Tibial nerve (tissue), 4 donors: Measurements from ENCODE around the gene TFF3. TPM values are rescaled to one million over a fixed set of nuclear protein-coding genes. Genes with fewer than 3 reads are reported as not detected.

Source experiments
- DNase-seq, 2 donors: peaks; one replicate each; pipeline ENCODE4 v3.0.0-alpha.2; 2019; ENCODE audit warnings: low spot score in 2 of 2
- H3K27ac ChIP-seq, 4 donors: fragments of 200-600 bp; sonication (generic) in 3 of 4; one replicate each; pipeline ENCODE4 v1.5.1; 2017 to 2019; ENCODE audit warnings: mild to moderate bottlenecking in 1 of 4
- H3K27me3 ChIP-seq, 2 donors: fragments of 200-600 bp; sonication (generic) in 1 of 2; one replicate each; pipeline versions ENCODE4 v1.5.1 to v1.6.0; 2017 to 2019
- H3K36me3 ChIP-seq, 3 donors: fragments of 200-600 bp; sonication (generic); one replicate each; pipeline ENCODE4 v1.5.1; 2018 to 2019
- H3K4me1 ChIP-seq, 4 donors: fragments of 200-600 bp; sonication (generic) in 3 of 4; one replicate each; pipeline ENCODE4 v1.5.1; 2017 to 2019
- H3K4me3 ChIP-seq, 4 donors: fragments of 200-600 bp; sonication (generic) in 3 of 4; one replicate each; pipeline ENCODE4 v1.5.1; 2017 to 2019; ENCODE audit warnings: mild to moderate bottlenecking in 1 of 4, moderate library complexity in 1 of 4
- H3K9me3 ChIP-seq, 4 donors: fragments of 200-600 bp; sonication (generic) in 3 of 4; one replicate each; pipeline ENCODE4 v1.5.1; 2017 to 2019
- EP300 ChIP-seq, 2 donors: sonication (generic); formaldehyde crosslinking; IDR thresholded peaks; one replicate each; pipeline ENCODE4 v1.6.1; 2017; ENCODE audit warnings: antibody characterized with exemption in 2 of 2, mild to moderate bottlenecking in 1 of 2
- POLR2A ChIP-seq, 2 donors: fragments of 450-650 bp; IDR thresholded peaks; one replicate each; pipeline ENCODE4 v1.6.1; 2017; ENCODE audit warnings: antibody characterized with exemption in 2 of 2, mild to moderate bottlenecking in 2 of 2, moderate library complexity in 2 of 2
- WGBS, 2 donors: methylation state at CpG; one replicate each; pipeline ENCODE4 v1.1.5; 2018; 5-methylcytosine and 5-hydroxymethylcytosine counted together
- total RNA-seq, 4 donors: library from RNA; depleted of rRNA; stranded (reverse); fragments of >200 nt; gene quantifications; one replicate each; pipeline ENCODE4 v1.1.0, GENCODE V29; 2016
- TF ChIP-seq, protein P1 (sequence below), 5 experiments: fragments of 200-600 bp in 3 of 5; fragments of 450-650 bp in 2 of 5; sonication (generic) in 3 of 5; IDR thresholded peaks; one replicate each; pipeline ENCODE4 v1.5.1; 2016 to 2019; ENCODE audit warnings: antibody characterized with exemption in 5 of 5, mild to moderate bottlenecking in 3 of 5, moderate library complexity in 2 of 5

TFF3 gene
- total RNA-seq, 4 donors from 2014 or later = 4.2 to 21.1 (median 13.4) TPM

GRCh38 chr21:42285569-42286245, 29.5 kb downstream of the TFF3 start:
- no peak for DNase-seq
- Histone ChIP-seq H3K27me3 (no peaks in the 10 kb centered on the region), H3K36me3 (peaks cover 0 to 67% (median 0%) of the 10 kb centered on the region in 3 donors), H3K9me3 (peaks cover 0 to 4% (median 0%) of the 10 kb centered on the region in 4 donors), H3K4me1 (no peaks in the 10 kb centered on the region), H3K27ac (no peak overlapping the region), H3K4me3 (no peak overlapping the region)
- no peak for TF ChIP-seq POLR2A (IDR thresholded peaks at IDR 0.05)
- no peak for TF ChIP-seq EP300 (IDR thresholded peaks at IDR 0.05)
- 81 to 83% methylated on average over 13 of the region's 13 CpGs for WGBS, 2 donors

DNA sequence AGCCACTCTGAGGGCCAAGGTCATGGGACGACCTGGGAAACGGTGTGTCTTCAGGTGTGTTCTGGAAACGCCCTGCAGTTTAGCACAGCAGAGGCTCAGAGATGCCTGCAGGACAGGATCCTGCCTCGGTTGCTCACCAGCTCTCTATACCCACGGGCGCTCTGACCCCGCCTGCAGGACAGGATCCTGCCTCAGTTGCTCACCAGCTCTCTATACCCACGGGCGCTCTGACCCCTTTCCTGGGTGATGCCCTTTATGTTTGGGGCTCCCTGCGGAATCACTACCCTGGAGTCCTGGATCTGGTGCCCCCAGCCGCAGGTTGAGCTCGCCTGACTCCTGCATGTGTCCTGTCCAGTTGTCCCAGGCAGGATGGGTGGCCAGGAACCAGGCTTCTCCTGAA, 32.5 kb downstream of the TFF3 start:
- WGBS, 2 donors = 91 to 99% methylated on average over 11 of the region's 12 CpGs
- Histone ChIP-seq H3K27me3 (no peaks in the 10 kb centered on the region), H3K36me3 (peaks cover 0 to 46% (median 0%) of the 10 kb centered on the region in 3 donors), H3K9me3 (no peaks in the 10 kb centered on the region), H3K4me1 (no peaks in the 10 kb centered on the region), H3K27ac (no peak overlapping the region), H3K4me3 (no peak overlapping the region)
- no peak for DNase-seq
- TF ChIP-seq, protein P1, sequence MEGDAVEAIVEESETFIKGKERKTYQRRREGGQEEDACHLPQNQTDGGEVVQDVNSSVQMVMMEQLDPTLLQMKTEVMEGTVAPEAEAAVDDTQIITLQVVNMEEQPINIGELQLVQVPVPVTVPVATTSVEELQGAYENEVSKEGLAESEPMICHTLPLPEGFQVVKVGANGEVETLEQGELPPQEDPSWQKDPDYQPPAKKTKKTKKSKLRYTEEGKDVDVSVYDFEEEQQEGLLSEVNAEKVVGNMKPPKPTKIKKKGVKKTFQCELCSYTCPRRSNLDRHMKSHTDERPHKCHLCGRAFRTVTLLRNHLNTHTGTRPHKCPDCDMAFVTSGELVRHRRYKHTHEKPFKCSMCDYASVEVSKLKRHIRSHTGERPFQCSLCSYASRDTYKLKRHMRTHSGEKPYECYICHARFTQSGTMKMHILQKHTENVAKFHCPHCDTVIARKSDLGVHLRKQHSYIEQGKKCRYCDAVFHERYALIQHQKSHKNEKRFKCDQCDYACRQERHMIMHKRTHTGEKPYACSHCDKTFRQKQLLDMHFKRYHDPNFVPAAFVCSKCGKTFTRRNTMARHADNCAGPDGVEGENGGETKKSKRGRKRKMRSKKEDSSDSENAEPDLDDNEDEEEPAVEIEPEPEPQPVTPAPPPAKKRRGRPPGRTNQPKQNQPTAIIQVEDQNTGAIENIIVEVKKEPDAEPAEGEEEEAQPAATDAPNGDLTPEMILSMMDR (IDR thresholded peaks at IDR 0.05) = no peak
- no peak for TF ChIP-seq POLR2A (IDR thresholded peaks at IDR 0.05)
- no peak for TF ChIP-seq EP300 (IDR thresholded peaks at IDR 0.05)

DNA sequence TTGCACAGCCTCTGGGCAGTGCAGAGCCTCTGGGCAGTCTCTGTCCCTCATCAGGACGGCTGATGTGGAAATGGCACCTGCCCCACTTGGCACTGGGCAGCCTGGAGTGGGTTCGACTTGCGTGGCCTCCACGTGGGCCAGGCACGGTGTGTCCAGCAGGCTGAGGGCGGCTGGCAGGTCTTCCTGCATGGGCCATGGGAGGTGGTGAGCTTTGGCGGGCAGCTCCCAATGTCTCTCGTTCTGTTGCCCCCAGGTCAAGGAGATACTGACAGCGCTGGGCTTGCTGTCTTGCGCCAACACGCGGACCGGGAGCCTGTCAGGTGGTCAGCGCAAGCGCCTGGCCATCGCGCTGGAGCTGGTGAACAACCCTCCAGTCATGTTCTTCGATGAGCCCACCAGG, 33.2 kb downstream of the TFF3 start:
- Histone ChIP-seq H3K9me3 (no peaks in the 10 kb centered on the region), H3K36me3 (peaks cover 0 to 42% (median 0%) of the 10 kb centered on the region in 3 donors), H3K27ac (no peak overlapping the region), H3K4me3 (no peak overlapping the region), H3K27me3 (no peaks in the 10 kb centered on the region), H3K4me1 (no peaks in the 10 kb centered on the region)
- TF ChIP-seq EP300 (IDR thresholded peaks at IDR 0.05) (no peak), POLR2A (IDR thresholded peaks at IDR 0.05) (no peak)
- DNase-seq = no peak
- 93 to 94% methylated on average over 5 to 6 of the region's 18 CpGs for WGBS, 2 donors

GRCh38 chr21:42281181-42281680, 34.0 kb downstream of the TFF3 start:
- H3K9me3 ChIP-seq = no peaks in the 10 kb centered on the region
- no peak for DNase-seq
- TF ChIP-seq POLR2A (IDR thresholded peaks at IDR 0.05) (no peak), EP300 (IDR thresholded peaks at IDR 0.05) (no peak)
- TF ChIP-seq, protein P1 (IDR thresholded peaks at IDR 0.05) = no peak
- peaks cover 0 to 36% (median 0%) of the 10 kb centered on the region in 3 donors for H3K36me3 ChIP-seq
- no peak overlapping the region for H3K4me3 ChIP-seq
- no peaks in the 10 kb centered on the region for H3K4me1 ChIP-seq
- no peaks in the 10 kb centered on the region for H3K27me3 ChIP-seq
- WGBS, 2 donors = 87 to 88% methylated on average over 10 to 12 of the region's 12 CpGs
- H3K27ac ChIP-seq = no peak overlapping the region

- TF ChIP-seq POLR2A (IDR thresholded peaks at IDR 0.05) = no peak
- TF ChIP-seq EP300 (IDR thresholded peaks at IDR 0.05) = no peak
- TF ChIP-seq, protein P1 (IDR thresholded peaks at IDR 0.05) = no peak
- 84 to 87% methylated on average over 20 to 22 of the region's 22 CpGs for WGBS, 2 donors
- Histone ChIP-seq H3K27ac (no peak overlapping the region), H3K4me1 (no peaks in the 10 kb centered on the region), H3K4me3 (no peak overlapping the region), H3K9me3 (no peaks in the 10 kb centered on the region), H3K27me3 (no peaks in the 10 kb centered on the region), H3K36me3 (peaks cover 0 to 33% (median 0%) of the 10 kb centered on the region in 3 donors)
- no peak for DNase-seq
These were observed 34.6 kb downstream of the TFF3 start for GRCh38 chr21:42280356-42281180.

DNA sequence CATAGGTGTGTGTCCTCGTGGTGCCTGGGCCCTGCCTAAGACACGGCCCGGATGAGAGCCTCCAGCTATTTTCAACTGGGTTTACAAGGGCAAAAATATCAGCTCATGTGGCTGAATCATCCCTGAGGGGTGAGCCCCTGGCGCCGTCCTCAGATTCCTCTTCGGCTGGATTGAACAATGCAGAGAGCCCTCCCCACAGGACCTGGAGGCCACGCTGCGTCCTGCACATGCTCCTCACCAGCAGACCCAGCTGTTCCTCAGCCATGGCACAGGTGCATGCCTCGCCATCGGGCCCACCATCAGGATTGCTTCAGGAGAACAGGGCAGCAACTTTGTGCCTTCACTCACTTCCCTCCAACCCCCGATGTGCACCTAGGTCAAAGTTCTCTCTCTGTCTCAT, 35.3 kb downstream of the TFF3 start:
- no peak for TF ChIP-seq EP300 (IDR thresholded peaks at IDR 0.05)
- Histone ChIP-seq H3K36me3 (peaks cover 0 to 32% (median 0%) of the 10 kb centered on the region in 3 donors), H3K4me1 (no peaks in the 10 kb centered on the region), H3K4me3 (no peak overlapping the region), H3K27ac (no peak overlapping the region), H3K9me3 (no peaks in the 10 kb centered on the region), H3K27me3 (no peaks in the 10 kb centered on the region)
- DNase-seq = no peak
- WGBS, 2 donors = 84 to 87% methylated on average over 10 to 11 of the region's 11 CpGs
